HG02840 (cell line): ENCODE results near the gene DHX57.
"Not testable (repeated sequence)": the region's sequence is repeated elsewhere in the genome, so short reads cannot be mapped to it uniquely, and the experiment has no call there.

Experiments used
- ATAC-seq: cut with Tn5 transposase; IDR thresholded peaks from one replicate; pipeline ENCODE4 v1.9.1; 2021; ENCODE audit warnings: mild to moderate bottlenecking, moderate library complexity, moderate number of reproducible peaks; ENCODE audit not compliant: unreplicated experiment, low FRiP score

The DHX57 gene

DNA sequence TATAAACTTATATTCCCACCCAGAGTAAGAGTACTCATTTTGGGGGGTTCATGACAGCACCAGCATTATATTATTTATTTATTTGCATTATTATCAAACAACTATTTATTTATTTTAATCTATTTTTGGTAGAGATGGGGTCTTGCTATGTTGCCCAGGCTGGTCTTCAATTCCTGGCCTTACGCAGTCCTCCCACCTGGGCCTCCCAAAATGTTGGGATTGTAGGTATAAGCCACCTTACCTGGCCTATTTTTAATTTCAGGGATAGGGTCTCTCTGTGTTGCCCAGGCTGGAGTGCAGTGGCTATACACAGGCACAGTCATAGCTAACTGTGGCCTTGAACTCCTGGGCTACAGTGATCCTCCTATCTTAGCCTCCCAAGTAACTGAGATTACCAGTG lies 67.1 kb downstream of the DHX57 start:
- no peak for ATAC-seq

DNA sequence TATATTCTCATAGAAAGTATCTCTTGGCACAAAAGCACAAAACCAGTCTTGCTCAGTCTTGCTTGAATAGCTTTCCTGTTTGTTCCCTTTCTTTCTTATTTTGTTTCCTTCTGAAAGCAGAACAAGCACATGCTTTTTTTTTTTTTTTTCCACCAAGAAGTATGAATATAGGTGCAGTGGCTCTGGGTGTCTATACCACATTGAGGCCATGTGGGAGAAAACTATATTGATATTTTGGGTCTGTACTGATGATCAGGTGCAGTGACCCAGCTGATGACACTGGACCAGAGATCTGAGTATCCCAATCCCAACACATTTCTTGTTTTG lies 69.0 kb downstream of the DHX57 start:
- ATAC-seq: no peak

GRCh38 chr2:38806015-38806732 lies 69.6 kb downstream of the DHX57 start:
- ATAC-seq: no peak

GRCh38 chr2:38797953-38798352 lies 77.8 kb downstream of the DHX57 start:
- no peak for ATAC-seq

DNA sequence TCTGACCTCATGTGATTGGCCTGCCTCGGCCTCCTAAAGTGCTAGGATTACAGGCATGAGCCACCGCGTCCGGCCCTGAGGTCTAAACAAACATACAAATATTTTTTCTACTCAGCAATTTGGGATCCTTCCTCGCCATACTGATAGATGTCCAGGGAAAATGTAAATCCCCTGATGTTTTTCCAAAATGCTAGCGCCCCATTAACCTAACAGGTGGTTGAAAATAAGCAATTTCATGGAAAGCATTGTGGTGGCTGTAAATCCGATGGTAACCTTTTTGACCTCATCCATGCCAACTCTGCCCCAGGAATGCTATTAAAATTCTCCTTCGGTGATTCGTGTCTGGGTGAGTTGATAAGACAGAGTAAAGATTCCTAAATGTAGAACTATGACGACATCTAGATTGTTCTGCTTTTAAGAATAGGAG lies 78.5 kb downstream of the DHX57 start:
- no peak for ATAC-seq

DNA sequence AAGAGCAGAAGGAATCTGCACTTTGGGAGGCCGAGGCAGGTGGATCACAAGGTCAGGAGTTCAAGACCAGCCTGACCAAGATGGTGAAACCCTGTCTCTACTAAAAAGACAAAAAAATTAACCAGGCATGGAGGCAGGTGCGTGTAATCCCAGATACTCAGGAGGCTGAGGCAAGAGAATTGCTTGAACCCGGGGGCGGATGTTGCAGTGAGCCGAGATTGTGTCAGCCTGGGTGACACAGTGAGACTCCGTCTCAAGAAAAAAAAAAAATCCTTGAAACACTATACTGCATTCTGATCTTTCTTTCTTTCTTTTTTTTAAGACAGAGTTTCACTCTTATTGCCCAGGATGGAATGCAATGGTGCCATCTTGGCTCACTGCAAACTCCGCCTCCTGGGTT lies 80.7 kb downstream of the DHX57 start:
- not testable (repeated sequence) for ATAC-seq

DNA sequence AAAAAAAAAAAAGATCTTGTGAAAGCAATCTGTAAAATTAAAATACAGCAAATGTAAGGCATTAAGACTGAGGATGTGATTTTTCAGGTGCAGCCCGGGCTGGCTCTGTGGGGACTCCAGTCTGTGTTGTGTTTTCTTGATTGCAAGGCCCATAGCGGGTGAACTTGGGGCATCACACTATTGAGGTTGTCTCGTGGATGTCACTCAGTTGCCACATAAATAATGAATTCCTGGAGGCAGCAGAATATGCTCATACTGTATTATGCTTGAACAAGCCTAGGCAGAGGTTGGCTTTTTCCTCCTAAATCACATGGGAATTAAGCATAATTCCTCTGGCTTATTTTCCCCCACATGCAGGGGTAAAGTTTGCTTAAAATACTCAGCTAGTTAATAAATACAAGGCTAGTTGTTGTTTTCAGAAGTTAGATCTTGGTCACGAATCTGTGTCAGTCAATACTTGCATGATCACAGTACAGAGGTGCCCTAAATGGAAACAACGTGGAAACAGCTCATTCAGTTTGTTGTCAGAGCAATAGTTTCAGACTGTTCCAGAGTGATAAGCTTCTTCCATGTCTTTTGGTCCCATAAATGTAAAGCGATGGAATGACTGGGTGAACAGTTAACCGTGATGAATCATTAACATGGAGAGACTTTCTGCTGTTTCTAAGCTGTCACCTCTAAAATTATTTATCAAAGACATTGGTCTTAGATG lies 81.3 kb downstream of the DHX57 start:
- ATAC-seq: no peak

GRCh38 chr2:38793511-38793910 lies 82.2 kb downstream of the DHX57 start:
- no peak for ATAC-seq

- ATAC-seq: no peak
These were observed 83.0 kb downstream of the DHX57 start for GRCh38 chr2:38792751-38793150.

DNA sequence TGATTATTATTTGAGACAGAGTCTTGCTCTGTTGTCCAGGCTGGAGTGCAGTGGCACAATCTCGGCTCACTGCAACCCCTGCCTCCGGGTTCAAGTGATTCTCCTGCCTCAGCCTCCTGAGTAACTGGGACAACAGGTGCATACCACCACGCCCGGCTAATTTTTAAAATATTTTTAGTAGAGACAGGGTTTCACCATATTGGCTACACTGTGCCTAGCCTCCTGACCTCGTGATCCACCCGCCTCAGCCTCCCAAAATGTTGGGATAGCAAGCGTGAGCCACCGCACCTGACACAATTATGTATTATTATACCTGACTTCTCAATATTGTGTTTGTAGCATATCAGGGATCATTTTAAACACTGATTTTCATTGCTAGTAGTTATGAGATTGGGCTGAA lies 83.4 kb downstream of the DHX57 start:
- ATAC-seq: not testable (repeated sequence)

DNA sequence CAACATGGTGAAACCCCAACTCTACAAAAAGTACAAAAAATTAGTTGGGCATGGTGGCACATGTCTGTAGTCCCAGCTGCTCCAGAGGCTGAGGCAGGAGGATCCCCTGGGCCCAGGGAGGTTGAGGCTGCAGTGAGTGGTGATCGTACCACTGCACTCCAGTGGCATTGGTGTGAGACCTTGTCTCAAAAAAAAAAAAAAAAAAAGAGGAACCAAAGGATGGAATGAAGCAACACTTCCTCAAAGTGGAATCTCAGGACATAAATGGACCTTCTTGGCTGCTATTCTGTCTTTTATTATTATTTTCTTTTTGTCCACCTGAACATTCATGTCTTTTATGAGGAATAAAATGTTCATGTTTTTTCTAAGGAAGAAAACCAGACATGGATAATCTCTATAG lies 84.0 kb downstream of the DHX57 start:
- ATAC-seq: no peak

GRCh38 chr2:38789691-38790090 lies 86.0 kb downstream of the DHX57 start:
- ATAC-seq: no peak

GRCh38 chr2:38788306-38788705 lies 87.4 kb downstream of the DHX57 start:
- ATAC-seq: no peak

DNA sequence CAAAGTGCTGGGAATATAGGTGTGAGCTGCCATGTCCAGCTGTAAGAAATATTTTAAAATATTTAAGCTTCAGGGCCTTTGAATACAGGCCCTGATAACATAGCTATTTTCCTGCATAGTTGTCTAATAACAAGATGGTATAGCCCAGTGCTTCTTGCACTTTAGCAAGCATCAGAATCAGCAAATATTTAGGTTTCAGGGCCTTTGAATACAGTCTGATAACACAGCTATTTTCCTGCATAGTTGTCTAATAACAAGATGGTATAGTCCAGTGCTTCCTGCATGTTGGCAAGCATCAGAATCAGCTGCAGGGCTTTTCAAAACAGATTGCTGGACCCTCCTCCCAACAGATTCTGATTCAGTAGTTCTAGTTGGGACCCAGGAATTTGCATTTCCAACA lies 92.1 kb downstream of the DHX57 start:
- ATAC-seq: no peak

DNA sequence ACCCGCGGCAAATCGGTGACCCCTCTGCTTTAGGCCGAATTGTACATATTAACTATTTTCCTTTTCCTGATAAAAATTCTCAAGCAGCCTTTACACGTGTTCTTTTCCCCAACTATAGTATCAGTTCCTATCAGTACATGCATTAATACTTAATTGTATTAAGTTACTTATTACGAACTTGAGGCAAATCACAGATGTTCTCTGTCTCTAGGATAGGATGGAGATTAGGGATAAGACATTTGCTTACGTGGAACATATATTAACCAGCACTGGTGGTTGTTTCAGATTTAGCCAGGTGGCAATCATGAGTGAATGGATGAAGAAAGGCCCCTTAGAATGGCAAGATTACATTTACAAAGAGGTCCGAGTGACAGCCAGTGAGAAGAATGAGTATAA lies 97.0 kb downstream of the DHX57 start:
- no peak for ATAC-seq

DNA sequence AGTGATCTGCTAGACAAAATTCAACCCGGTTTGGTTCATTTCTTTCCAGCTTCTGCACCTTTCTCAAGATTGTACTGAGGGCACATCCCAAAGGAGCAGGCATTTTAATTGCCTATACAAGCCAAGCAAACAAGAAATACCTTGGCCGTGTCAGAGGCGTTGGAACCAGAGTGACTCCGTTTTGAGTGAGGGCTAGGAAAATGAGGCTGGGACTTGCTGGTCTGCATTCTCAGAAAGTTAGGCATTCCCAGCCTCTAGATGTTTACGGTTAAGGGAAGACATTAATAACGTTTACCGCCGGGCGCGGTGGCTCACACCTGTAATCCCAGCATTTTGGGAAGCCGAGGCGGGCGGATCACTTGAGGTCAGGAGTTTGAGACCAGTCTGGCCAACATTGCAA lies 99.2 kb downstream of the DHX57 start:
- ATAC-seq: no peak

- ATAC-seq: no peak
These were observed 99.9 kb downstream of the DHX57 start for GRCh38 chr2:38775921-38776225.

GRCh38 chr2:38775097-38775920 lies 100.4 kb downstream of the DHX57 start:
- no peak for ATAC-seq

GRCh38 chr2:38771632-38772031 lies 104.1 kb downstream of the DHX57 start:
- ATAC-seq: no peak

GRCh38 chr2:38765551-38765950 lies 110.2 kb downstream of the DHX57 start:
- no peak for ATAC-seq

DNA sequence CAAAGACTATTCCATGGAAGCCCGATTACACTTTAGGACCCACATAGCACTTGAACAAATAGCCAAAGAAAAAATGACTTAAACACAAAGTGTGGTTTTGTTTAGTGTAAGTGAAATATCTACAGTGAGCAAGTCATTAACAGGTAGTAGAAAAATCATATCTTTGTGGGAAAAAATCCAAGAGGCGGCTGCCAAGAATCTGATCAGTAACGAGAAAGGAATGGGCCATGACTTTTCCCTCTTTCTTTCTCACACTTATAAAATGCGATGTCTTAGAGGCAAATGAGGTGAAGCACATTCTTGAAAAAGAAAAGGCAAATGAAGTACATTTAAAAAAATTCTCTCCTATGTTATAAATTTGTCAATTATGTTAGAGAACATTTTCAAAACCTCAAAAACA lies 110.6 kb downstream of the DHX57 start:
- no peak for ATAC-seq

DNA sequence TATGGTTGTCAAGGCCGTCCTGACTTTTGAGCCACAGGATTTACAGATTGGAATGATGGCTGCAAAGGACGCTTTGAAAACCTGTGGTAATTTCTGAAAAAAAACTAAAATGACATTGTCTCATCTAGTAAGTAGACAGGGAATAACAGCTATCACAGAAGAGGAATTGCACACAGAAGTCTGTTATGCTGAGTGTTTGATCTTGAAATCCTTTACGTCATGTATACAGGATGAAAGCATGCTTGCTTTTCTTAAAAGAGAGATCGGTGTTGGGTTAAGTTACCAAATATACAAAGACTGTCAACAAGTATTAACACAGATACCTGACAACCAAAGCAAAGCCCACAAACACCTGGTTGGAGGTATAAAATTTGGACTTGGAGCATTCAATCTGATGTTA lies 112.0 kb downstream of the DHX57 start:
- no peak for ATAC-seq
